ENCODE measurements around the gene CYP4B1.

CYP4B1 gene

DNA sequence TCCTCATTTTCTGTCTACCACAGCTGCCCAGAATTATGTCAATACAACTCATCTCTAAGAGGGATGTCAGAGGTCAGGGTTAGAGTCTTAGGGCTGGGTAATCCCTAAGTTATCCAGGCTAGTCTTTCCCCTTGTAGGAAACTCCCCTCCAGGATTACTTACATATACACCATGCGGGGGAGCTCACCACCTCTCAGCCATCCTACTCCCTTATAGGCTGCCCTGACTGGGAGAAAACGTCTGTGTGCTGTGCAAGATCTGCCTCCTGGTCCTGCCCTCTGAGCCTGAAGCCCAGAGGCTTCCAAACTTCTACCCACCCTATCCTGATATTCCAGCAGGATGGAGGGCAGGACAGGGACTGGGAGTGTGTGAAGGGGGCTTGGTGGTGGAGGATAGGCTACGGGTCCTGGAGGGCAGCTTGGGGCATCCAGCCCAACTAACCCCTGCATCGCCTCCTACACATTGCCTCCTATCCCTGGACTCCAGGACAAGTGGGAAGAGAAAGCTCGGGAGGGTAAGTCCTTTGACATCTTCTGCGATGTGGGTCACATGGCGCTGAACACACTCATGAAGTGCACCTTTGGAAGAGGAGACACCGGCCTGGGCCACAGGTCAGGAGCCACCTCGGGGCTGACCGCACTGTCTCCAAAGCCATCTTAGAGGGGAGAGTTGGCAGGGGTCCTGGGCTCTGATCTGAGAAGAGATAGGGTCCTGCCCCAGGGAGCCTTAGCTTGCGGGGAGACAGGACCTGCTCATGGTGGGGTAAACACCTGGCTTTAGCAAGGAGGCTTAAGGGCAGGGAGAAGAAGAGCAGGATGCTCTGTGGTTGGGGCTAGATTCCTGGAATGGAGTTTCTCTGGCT, 14.4 kb downstream of the CYP4B1 start:
- no peaks in the 10 kb centered on the region for H3K27me3 ChIP-seq (replicated peaks; ENCODE audit: control insufficient read depth, insufficient read depth, low read length)
- TF ChIP-seq, protein P1, sequence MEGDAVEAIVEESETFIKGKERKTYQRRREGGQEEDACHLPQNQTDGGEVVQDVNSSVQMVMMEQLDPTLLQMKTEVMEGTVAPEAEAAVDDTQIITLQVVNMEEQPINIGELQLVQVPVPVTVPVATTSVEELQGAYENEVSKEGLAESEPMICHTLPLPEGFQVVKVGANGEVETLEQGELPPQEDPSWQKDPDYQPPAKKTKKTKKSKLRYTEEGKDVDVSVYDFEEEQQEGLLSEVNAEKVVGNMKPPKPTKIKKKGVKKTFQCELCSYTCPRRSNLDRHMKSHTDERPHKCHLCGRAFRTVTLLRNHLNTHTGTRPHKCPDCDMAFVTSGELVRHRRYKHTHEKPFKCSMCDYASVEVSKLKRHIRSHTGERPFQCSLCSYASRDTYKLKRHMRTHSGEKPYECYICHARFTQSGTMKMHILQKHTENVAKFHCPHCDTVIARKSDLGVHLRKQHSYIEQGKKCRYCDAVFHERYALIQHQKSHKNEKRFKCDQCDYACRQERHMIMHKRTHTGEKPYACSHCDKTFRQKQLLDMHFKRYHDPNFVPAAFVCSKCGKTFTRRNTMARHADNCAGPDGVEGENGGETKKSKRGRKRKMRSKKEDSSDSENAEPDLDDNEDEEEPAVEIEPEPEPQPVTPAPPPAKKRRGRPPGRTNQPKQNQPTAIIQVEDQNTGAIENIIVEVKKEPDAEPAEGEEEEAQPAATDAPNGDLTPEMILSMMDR (IDR thresholded peaks at IDR 0.05; ENCODE audit: insufficient read depth, low read length, poor library complexity, severe bottlenecking) = no peak
- DNase-seq (ENCODE audit: extremely low read depth, insufficient read length) = no peak
- no peak overlapping the region for H3K4me3 ChIP-seq (replicated peaks; ENCODE audit: low read depth, low read length)
- no peaks in the 10 kb centered on the region for H3K36me3 ChIP-seq (ENCODE audit: control insufficient read depth, insufficient read depth, low read length)

DNA sequence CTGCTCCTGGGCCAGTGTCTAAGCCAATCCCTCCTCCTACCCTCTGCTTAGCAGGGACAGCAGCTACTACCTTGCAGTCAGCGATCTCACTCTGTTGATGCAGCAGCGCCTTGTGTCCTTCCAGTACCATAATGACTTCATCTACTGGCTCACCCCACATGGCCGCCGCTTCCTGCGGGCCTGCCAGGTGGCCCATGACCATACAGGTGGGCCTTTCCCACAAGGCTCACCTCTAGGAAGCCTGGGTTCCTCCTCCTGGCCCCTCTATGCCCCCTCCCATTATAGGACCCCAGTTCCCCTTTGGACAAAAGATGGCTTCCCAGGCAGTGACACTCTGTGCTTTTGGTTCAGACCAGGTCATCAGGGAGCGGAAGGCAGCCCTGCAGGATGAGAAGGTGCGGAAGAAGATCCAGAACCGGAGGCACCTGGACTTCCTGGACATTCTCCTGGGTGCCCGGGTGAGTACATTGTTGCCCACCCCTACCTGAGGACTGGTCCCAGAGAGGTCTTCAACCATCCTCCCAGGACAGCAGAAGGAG, 15.1 kb downstream of the CYP4B1 start:
- H3K27me3 ChIP-seq (replicated peaks; ENCODE audit: control insufficient read depth, insufficient read depth, low read length) = no peaks in the 10 kb centered on the region
- H3K4me3 ChIP-seq (replicated peaks; ENCODE audit: low read depth, low read length) = no peak overlapping the region
- DNase-seq (ENCODE audit: extremely low read depth, insufficient read length) = no peak
- TF ChIP-seq, protein P1 (IDR thresholded peaks at IDR 0.05; ENCODE audit: insufficient read depth, low read length, poor library complexity, severe bottlenecking) = no peak
- no peaks in the 10 kb centered on the region for H3K36me3 ChIP-seq (ENCODE audit: control insufficient read depth, insufficient read depth, low read length)

DNA sequence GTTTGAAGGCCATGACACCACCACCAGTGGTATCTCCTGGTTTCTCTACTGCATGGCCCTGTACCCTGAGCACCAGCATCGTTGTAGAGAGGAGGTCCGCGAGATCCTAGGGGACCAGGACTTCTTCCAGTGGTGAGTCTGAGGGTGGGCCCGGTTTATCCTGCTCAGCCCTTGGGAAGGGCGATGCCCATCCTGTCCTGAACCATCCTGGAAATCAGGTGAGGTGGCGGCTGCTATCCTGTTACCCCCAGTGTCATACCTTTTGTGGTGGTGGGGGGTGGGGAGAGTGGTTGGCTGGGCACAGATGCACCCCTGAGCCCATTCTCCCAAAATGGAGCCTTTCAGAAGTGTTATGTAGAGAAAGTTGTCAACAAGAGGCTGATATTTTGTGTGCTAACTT, 16.3 kb downstream of the CYP4B1 start:
- Histone ChIP-seq H3K4me3 (replicated peaks; ENCODE audit: low read depth, low read length) (no peak overlapping the region), H3K36me3 (ENCODE audit: control insufficient read depth, insufficient read depth, low read length) (no peaks in the 10 kb centered on the region), H3K27me3 (replicated peaks; ENCODE audit: control insufficient read depth, insufficient read depth, low read length) (no peaks in the 10 kb centered on the region)
- no peak for DNase-seq (ENCODE audit: extremely low read depth, insufficient read length)
- TF ChIP-seq, protein P1 (IDR thresholded peaks at IDR 0.05; ENCODE audit: insufficient read depth, low read length, poor library complexity, severe bottlenecking) = no peak

DNA sequence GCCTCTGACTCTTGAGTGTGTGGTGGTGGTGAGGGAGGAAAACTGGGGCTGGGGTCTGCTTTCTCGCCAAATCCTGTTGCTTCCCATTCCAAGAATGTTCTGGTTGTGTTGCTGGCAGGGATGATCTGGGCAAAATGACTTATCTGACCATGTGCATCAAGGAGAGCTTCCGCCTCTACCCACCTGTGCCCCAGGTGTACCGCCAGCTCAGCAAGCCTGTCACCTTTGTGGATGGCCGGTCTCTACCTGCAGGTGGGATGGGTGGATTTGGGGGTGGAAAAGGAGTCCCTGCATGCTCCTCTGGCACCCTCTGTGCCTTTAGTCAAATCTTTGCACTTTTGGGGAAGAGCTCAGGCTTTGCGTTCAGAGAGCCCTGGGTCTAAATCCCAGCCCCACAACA, 18.1 kb downstream of the CYP4B1 start:
- TF ChIP-seq, protein P1 (IDR thresholded peaks at IDR 0.05; ENCODE audit: insufficient read depth, low read length, poor library complexity, severe bottlenecking) = no peak
- Histone ChIP-seq H3K4me3 (replicated peaks; ENCODE audit: low read depth, low read length) (no peak overlapping the region), H3K36me3 (ENCODE audit: control insufficient read depth, insufficient read depth, low read length) (no peaks in the 10 kb centered on the region), H3K27me3 (replicated peaks; ENCODE audit: control insufficient read depth, insufficient read depth, low read length) (no peaks in the 10 kb centered on the region)
- DNase-seq (ENCODE audit: extremely low read depth, insufficient read length) = no peak

DNA sequence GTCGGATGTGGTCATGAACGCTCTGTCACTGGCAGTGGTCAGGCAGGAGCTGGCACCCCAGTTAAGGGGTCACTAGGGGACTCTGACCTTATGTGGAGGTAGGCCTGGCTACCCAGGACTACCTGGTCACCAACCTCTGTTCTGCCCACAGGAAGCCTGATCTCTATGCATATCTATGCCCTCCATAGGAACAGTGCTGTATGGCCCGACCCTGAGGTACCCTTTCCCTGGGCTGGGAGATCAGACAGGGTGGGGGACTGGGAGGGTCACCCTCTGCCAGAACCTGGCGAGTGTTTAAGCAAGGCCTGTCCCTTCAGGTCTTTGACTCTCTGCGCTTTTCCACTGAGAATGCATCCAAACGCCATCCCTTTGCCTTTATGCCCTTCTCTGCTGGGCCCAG, 19.0 kb downstream of the CYP4B1 start:
- Histone ChIP-seq H3K4me3 (replicated peaks; ENCODE audit: low read depth, low read length) (no peak overlapping the region), H3K36me3 (ENCODE audit: control insufficient read depth, insufficient read depth, low read length) (no peaks in the 10 kb centered on the region), H3K27me3 (replicated peaks; ENCODE audit: control insufficient read depth, insufficient read depth, low read length) (no peaks in the 10 kb centered on the region)
- no peak for DNase-seq (ENCODE audit: extremely low read depth, insufficient read length)
- TF ChIP-seq, protein P1 (IDR thresholded peaks at IDR 0.05; ENCODE audit: insufficient read depth, low read length, poor library complexity, severe bottlenecking) = no peak
